Gastroesophageal sphincter (tissue), 4 donors: ENCODE results near the gene TFF3. TPM values are rescaled to one million over a fixed set of nuclear protein-coding genes. Genes with fewer than 3 reads are reported as not detected.

ENCODE experiments used
- ATAC-seq: fragments of 150-250 bp; one replicate; pipeline ENCODE4 v1.9.1; 2016; ENCODE audit warnings: mild to moderate bottlenecking, moderate library complexity
- H3K27ac ChIP-seq, 4 donors: fragments of 200-600 bp; sonication (generic) in 3 of 4; 1 replicate in 3 of 4; 2 replicates in 1 of 4; pipeline ENCODE4 v1.5.1; 2016 to 2019
- H3K27me3 ChIP-seq: fragments of 200-600 bp; sonication (generic); one replicate; pipeline ENCODE4 v1.5.1; 2019
- H3K36me3 ChIP-seq, 2 donors: fragments of 200-600 bp; sonication (generic); one replicate each; pipeline ENCODE4 v1.5.1; 2019; ENCODE audit warnings: control low read depth in 1 of 2
- H3K4me1 ChIP-seq, 3 donors: fragments of 200-600 bp; sonication (generic); 1 replicate in 2 of 3; 2 replicates in 1 of 3; pipeline ENCODE4 v1.5.1; 2016 to 2019; ENCODE audit warnings: control low read depth in 2 of 3
- H3K4me3 ChIP-seq, 2 donors: fragments of 200-600 bp; sonication (generic); one replicate each; pipeline ENCODE4 v1.5.1; 2019; ENCODE audit warnings: mild to moderate bottlenecking in 1 of 2, moderate library complexity in 1 of 2
- H3K9me3 ChIP-seq, 3 donors: fragments of 200-600 bp; sonication (generic); one replicate each; pipeline ENCODE4 v1.5.1; 2017 to 2019; ENCODE audit warnings: control low read depth in 2 of 3
- EP300 ChIP-seq: sonication (generic); formaldehyde crosslinking; IDR thresholded peaks from one replicate; pipeline ENCODE4 v1.6.1; 2017; ENCODE audit warnings: antibody characterized with exemption, mild to moderate bottlenecking
- POLR2A ChIP-seq, 2 donors: fragments of 450-650 bp; IDR thresholded peaks; one replicate each; pipeline ENCODE4 v1.6.1; 2017; ENCODE audit warnings: antibody characterized with exemption in 2 of 2, mild to moderate bottlenecking in 2 of 2, moderate library complexity in 1 of 2
- POLR2AphosphoS5 ChIP-seq: sonication (generic); formaldehyde crosslinking; IDR thresholded peaks from one replicate; pipeline ENCODE4 v1.6.1; 2017; ENCODE audit warnings: antibody characterized with exemption
- WGBS, 2 donors: methylation state at CpG; one replicate each; pipeline ENCODE4 v1.1.5; 2018; ENCODE audit warnings: low coverage in 1 of 2; 5-methylcytosine and 5-hydroxymethylcytosine counted together
- total RNA-seq, 4 donors: library from RNA; depleted of rRNA; stranded (reverse); fragments of >200 nt; gene quantifications; one replicate each; pipeline ENCODE4 v1.1.0, GENCODE V29; 2016
- TF ChIP-seq, protein P1 (sequence below), 4 experiments: fragments of 200-600 bp in 2 of 4; fragments of 450-650 bp in 2 of 4; sonication (generic) in 1 of 4; IDR thresholded peaks; one replicate each; pipeline ENCODE4 v1.5.1; 2017 to 2019; ENCODE audit warnings: antibody characterized with exemption in 4 of 4, mild to moderate bottlenecking in 2 of 4, moderate library complexity in 2 of 4

The TFF3 gene
- total RNA-seq, 4 donors from 2014 or later = 6.4 to 18.2 (median 10.5) TPM

- TF ChIP-seq, protein P1, sequence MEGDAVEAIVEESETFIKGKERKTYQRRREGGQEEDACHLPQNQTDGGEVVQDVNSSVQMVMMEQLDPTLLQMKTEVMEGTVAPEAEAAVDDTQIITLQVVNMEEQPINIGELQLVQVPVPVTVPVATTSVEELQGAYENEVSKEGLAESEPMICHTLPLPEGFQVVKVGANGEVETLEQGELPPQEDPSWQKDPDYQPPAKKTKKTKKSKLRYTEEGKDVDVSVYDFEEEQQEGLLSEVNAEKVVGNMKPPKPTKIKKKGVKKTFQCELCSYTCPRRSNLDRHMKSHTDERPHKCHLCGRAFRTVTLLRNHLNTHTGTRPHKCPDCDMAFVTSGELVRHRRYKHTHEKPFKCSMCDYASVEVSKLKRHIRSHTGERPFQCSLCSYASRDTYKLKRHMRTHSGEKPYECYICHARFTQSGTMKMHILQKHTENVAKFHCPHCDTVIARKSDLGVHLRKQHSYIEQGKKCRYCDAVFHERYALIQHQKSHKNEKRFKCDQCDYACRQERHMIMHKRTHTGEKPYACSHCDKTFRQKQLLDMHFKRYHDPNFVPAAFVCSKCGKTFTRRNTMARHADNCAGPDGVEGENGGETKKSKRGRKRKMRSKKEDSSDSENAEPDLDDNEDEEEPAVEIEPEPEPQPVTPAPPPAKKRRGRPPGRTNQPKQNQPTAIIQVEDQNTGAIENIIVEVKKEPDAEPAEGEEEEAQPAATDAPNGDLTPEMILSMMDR (IDR thresholded peaks at IDR 0.05) = no peak
- TF ChIP-seq POLR2AphosphoS5 (no peak), EP300 (no peak), POLR2A (IDR thresholded peaks at IDR 0.05) (no peak)
- WGBS, 2 donors = 80 to 85% methylated on average over 2 to 5 of the region's 17 CpGs
- ATAC-seq = no peak
Observed at GRCh38 chr21:42319851-42320572, 4.8 kb upstream of the TFF3 start.

DNA sequence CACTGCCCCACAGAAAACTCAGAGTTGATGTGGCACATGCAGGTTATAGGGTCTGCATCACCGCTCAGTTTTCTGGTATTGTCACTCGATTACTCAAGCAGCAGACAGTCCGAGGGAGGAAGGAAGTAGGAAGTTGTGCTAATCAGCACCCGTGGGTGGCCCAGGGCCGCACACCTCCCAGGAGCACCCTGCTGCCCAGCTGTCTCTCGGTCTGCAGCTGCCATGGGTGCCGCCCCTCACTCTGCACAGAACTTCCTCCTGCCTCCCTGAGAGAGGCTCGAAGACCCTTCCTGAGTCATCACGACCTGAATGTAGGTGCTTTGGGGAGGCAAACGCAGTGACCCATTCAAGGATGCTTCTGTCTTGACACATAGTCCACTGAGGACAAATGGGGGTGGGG is 4.2 kb upstream of the TFF3 start:
- H3K27me3 ChIP-seq = peaks cover 32% of the 10 kb centered on the region
- TF ChIP-seq, protein P1 (IDR thresholded peaks at IDR 0.05) = no peak
- TF ChIP-seq EP300 (no peak), POLR2AphosphoS5 (no peak), POLR2A (IDR thresholded peaks at IDR 0.05) (no peak)
- 61% methylated on average over 5 of the region's 10 CpGs; no CpG with 5 or more reads in 1 of the 2 donors for WGBS, 2 donors
- no peak overlapping the region for H3K27ac ChIP-seq
- no peaks in the 10 kb centered on the region for H3K4me1 ChIP-seq
- no peak for ATAC-seq
- no peak overlapping the region for H3K4me3 ChIP-seq
- H3K9me3 ChIP-seq = no peaks in the 10 kb centered on the region
- H3K36me3 ChIP-seq = no peaks in the 10 kb centered on the region

More at GRCh38 chr21:42319851-42320572, 4.8 kb upstream of the TFF3 start:
- H3K4me1 ChIP-seq = no peaks in the 10 kb centered on the region
- H3K4me3 ChIP-seq = no peak overlapping the region
- no peaks in the 10 kb centered on the region for H3K36me3 ChIP-seq
- H3K27ac ChIP-seq = no peak overlapping the region
- H3K9me3 ChIP-seq = no peaks in the 10 kb centered on the region
- H3K27me3 ChIP-seq = peaks cover 32% of the 10 kb centered on the region

DNA sequence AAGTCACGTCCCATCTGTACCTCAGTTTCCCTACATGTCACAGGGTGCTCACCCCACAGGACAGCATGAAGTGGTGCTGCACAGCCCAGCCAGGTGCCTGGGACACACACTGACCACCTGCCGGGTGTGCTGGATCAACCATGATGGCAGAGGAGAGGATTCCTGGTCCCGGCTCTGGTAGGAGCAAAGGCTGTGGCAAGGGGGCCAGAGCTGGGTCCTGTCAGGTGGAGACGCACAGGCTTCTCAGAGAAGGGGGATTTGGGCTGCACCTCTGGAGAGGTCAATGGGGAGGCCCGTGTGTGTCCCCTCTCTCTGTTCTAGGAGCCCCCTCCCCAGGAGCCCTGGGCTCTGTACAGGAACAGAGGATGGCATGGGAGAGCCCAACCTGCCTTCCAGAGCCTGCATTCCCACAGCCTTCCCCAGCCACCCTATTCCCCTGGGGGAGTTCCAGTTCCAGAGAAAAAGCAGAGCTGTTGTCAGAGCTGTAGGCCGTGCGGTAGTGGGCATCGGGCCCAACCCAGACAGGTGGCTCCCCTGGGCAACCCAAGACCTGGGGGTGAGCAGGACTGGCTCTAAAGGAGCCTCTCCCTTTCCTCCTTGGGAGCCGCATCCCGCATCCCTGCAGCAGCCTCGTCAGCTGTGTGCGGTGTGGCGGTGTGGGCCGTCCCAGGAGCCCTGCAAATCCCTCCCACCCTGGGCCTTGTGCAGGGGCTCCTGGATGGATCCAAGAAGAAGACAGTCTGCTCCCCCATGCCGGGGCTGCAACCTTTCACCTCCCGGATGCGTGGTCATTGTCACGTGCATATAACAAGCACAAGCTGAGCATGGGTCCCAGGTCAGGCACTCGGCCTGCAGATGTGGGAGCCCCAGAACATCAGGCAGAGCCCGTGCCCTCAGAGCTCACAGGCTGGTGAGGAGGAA is 2.9 kb upstream of the TFF3 start:
- H3K27me3 ChIP-seq = peaks cover 37% of the 10 kb centered on the region
- H3K4me1 ChIP-seq = no peaks in the 10 kb centered on the region
- TF ChIP-seq POLR2AphosphoS5 = no peak
- TF ChIP-seq, protein P1 (IDR thresholded peaks at IDR 0.05) = no peak
- TF ChIP-seq POLR2A (IDR thresholded peaks at IDR 0.05) = no peak
- no peak for TF ChIP-seq EP300
- H3K4me3 ChIP-seq = no peak overlapping the region
- H3K27ac ChIP-seq = no peak overlapping the region
- H3K36me3 ChIP-seq = no peaks in the 10 kb centered on the region
- WGBS, 2 donors = 70% methylated on average over 2 of the region's 20 CpGs; no CpG with 5 or more reads in 1 of the 2 donors
- no peaks in the 10 kb centered on the region for H3K9me3 ChIP-seq
- ATAC-seq = no peak

- TF ChIP-seq, protein P1 (IDR thresholded peaks at IDR 0.05) = no peak
- TF ChIP-seq EP300 (no peak), POLR2AphosphoS5 (no peak), POLR2A (IDR thresholded peaks at IDR 0.05) (no peak)
- H3K27me3 ChIP-seq = peaks cover 37% of the 10 kb centered on the region
- H3K4me3 ChIP-seq = no peak overlapping the region
- no peaks in the 10 kb centered on the region for H3K4me1 ChIP-seq
- no CpG with 5 or more reads among the region's 8 CpGs for WGBS, 2 donors
- no peaks in the 10 kb centered on the region for H3K9me3 ChIP-seq
- ATAC-seq = no peak
- H3K27ac ChIP-seq = no peak overlapping the region
- H3K36me3 ChIP-seq = no peaks in the 10 kb centered on the region
Observed at GRCh38 chr21:42317341-42317741, 2.1 kb upstream of the TFF3 start.
